Effector memory CD4-positive, alpha-beta T cell (primary cell): ENCODE data around the gene CACHD1.
"Not testable (repeated sequence)": the region's sequence is repeated elsewhere in the genome, so short reads cannot be mapped to it uniquely, and the experiment has no call there.

Experiments
- DNase-seq, 3 donors: peaks; one replicate each; pipeline ENCODE4 v3.0.0-alpha.2; 2020
- H3K27ac ChIP-seq: 2 replicates; pipeline ENCODE4 v1.7.0; 2013; ENCODE audit warnings: mild to moderate bottlenecking, low read length, moderate library complexity; ENCODE audit not compliant: insufficient read depth, poor library complexity, severe bottlenecking
- H3K27me3 ChIP-seq: replicated peaks from 2 replicates; pipeline ENCODE4 v1.7.0; 2013; ENCODE audit warnings: mild to moderate bottlenecking, low read length; ENCODE audit not compliant: insufficient read depth, control insufficient read depth, poor library complexity, severe bottlenecking
- H3K36me3 ChIP-seq: 2 replicates; pipeline ENCODE4 v1.7.0; 2013; ENCODE audit warnings: mild to moderate bottlenecking, low read length, moderate library complexity; ENCODE audit not compliant: control insufficient read depth, insufficient read depth
- H3K4me1 ChIP-seq: 2 replicates; pipeline ENCODE4 v1.7.0; 2013; ENCODE audit warnings: low read length, mild to moderate bottlenecking; ENCODE audit not compliant: control insufficient read depth, insufficient read depth, poor library complexity, severe bottlenecking
- H3K4me3 ChIP-seq: 2 replicates; pipeline ENCODE4 v1.7.0; 2013; ENCODE audit warnings: low read length, low read depth, mild to moderate bottlenecking; ENCODE audit not compliant: insufficient read depth, poor library complexity, severe bottlenecking
- H3K9me3 ChIP-seq: 2 replicates; pipeline ENCODE4 v1.7.0; 2013; ENCODE audit warnings: mild to moderate bottlenecking, low read length, moderate library complexity; ENCODE audit not compliant: control insufficient read depth

Gene CACHD1

DNA sequence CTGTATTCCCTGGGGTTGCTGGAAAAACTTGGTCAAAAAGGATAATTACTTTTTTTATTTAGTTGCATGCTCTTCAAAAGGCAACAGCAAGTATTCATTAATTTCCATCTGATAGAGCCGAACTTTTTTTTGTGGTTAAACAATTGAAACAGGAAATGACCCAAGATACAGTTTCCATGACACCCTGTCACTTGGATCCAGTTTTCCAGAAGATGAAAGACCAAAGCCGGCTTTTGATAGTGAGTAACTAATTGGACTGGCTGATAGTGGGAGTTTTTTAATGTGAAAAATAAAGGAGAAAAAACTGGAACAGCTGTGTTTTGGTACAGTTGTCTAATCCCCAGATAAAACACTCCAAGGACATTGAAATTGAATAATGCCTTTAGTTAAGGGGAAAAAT lies 33.0 kb downstream of the CACHD1 start:
- no peak overlapping the region for H3K27ac ChIP-seq
- no peak for DNase-seq
- no peaks in the 10 kb centered on the region for H3K9me3 ChIP-seq
- H3K4me3 ChIP-seq = no peak overlapping the region
- H3K27me3 ChIP-seq = no peaks in the 10 kb centered on the region
- no peaks in the 10 kb centered on the region for H3K4me1 ChIP-seq
- no peaks in the 10 kb centered on the region for H3K36me3 ChIP-seq

DNA sequence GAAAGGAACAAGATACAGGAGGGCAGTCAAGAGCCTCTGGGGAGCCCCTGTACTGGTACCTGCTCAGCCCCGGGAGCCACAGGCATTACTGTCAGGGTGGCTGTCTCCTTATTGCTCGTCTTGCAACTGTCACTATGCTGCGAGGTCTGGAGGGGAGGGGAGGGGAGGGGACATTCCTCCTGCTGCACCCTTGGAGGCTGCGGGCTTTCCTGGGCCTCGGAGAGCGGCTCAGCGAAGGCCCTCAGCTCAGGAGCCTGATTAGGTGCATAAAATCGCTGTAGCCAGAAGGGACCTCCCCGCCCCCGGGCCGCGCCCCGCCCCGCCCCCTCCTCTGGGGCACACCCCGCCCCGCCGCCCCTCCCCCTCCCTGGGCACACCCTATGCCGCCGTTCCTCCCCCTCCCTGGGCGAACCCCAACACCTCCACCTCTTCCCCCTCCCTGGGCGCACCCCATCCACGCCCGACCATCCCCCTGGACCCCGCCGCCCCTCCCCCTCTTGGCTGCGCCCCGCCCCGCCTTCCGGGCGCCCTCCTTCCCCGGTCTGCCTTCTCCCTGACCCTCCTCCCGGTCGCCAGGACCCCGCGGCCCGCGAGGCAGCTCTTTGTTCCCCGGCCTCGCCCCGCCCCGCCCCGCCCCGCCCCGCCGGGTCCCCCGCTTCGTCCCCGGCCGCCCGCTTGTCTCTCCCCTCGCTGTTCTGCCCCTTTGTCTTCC lies 35.5 kb downstream of the CACHD1 start:
- peak in 1 of 3 donors; percentile 6 for DNase-seq
- Histone ChIP-seq H3K36me3 (no peaks in the 10 kb centered on the region), H3K27me3 (no peaks in the 10 kb centered on the region), H3K27ac (no peak overlapping the region), H3K9me3 (no peaks in the 10 kb centered on the region), H3K4me1 (no peaks in the 10 kb centered on the region), H3K4me3 (peak overlapping the region; percentile 9)

GRCh38 chr1:64505944-64506655 lies 36.2 kb downstream of the CACHD1 start:
- Histone ChIP-seq H3K27me3 (no peaks in the 10 kb centered on the region), H3K4me3 (peak overlapping the region; percentile 19), H3K36me3 (no peaks in the 10 kb centered on the region), H3K4me1 (no peaks in the 10 kb centered on the region), H3K9me3 (no peaks in the 10 kb centered on the region), H3K27ac (no peak overlapping the region)
- DNase-seq = no peak

DNA sequence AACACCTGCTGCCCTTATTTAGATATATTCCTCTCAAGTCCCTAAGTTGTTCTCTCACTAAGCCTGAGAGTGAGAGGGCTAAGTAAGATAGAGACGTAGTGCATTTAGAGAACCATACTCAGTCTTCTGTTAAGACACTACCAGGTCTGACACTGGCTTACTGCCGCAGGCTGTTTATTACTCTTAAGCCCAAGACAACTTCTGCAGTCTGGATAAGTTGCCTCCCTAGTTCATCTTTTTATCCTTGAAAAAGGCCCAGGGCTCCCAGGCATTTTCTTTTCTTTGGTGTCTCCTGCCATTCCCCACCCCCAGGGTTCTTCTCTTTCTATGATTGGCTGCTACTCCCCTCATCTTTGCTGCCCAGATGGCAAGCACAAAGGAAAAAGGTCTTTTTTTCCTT lies 38.7 kb downstream of the CACHD1 start:
- Histone ChIP-seq H3K27me3 (no peaks in the 10 kb centered on the region), H3K36me3 (no peaks in the 10 kb centered on the region), H3K4me3 (no peak overlapping the region), H3K4me1 (no peaks in the 10 kb centered on the region), H3K27ac (no peak overlapping the region), H3K9me3 (no peaks in the 10 kb centered on the region)
- DNase-seq = no peak

- Histone ChIP-seq H3K4me3 (no peak overlapping the region), H3K36me3 (no peaks in the 10 kb centered on the region), H3K27ac (no peak overlapping the region), H3K9me3 (no peaks in the 10 kb centered on the region), H3K4me1 (no peaks in the 10 kb centered on the region), H3K27me3 (no peaks in the 10 kb centered on the region)
- no peak for DNase-seq
These were observed 41.1 kb downstream of the CACHD1 start for GRCh38 chr1:64511044-64511443.

- not testable (repeated sequence) for H3K4me3 ChIP-seq, H3K9me3 ChIP-seq, H3K36me3 ChIP-seq, H3K4me1 ChIP-seq, H3K27me3 ChIP-seq, H3K27ac ChIP-seq, DNase-seq
These were observed 42.3 kb downstream of the CACHD1 start for GRCh38 chr1:64512206-64512605.

- no peaks in the 10 kb centered on the region for H3K36me3 ChIP-seq
- no peaks in the 10 kb centered on the region for H3K9me3 ChIP-seq
- H3K27me3 ChIP-seq = no peaks in the 10 kb centered on the region
- no peak overlapping the region for H3K27ac ChIP-seq
- H3K4me1 ChIP-seq = no peaks in the 10 kb centered on the region
- no peak for DNase-seq
- no peak overlapping the region for H3K4me3 ChIP-seq
These were observed 43.6 kb downstream of the CACHD1 start for GRCh38 chr1:64513545-64513944.

- H3K9me3 ChIP-seq = no peaks in the 10 kb centered on the region
- no peaks in the 10 kb centered on the region for H3K36me3 ChIP-seq
- no peak overlapping the region for H3K4me3 ChIP-seq
- H3K27me3 ChIP-seq = no peaks in the 10 kb centered on the region
- H3K27ac ChIP-seq = no peak overlapping the region
- H3K4me1 ChIP-seq = no peaks in the 10 kb centered on the region
- DNase-seq = no peak
These were observed 44.4 kb downstream of the CACHD1 start for GRCh38 chr1:64514197-64514765.

DNA sequence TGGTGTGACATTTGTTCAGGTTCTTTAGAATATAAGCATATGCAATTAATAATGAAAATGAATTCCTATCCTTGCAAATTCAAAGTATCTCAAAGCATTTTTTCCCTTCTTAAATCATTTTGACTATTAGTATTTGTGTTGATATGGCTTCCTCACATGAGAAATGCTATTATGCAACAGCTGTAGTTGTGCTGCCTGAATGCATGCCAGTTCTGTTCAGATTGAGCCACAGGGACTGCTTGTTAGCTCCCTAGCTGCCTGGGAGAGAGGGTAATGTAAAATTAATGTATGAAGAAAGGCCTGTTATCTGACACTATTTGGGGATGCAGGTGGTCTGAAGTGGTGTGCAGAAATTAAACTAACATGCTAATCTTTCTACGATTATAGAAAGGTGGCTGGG lies 45.5 kb downstream of the CACHD1 start:
- H3K36me3 ChIP-seq = no peaks in the 10 kb centered on the region
- H3K27ac ChIP-seq = no peak overlapping the region
- no peaks in the 10 kb centered on the region for H3K4me1 ChIP-seq
- no peaks in the 10 kb centered on the region for H3K9me3 ChIP-seq
- DNase-seq = no peak
- no peaks in the 10 kb centered on the region for H3K27me3 ChIP-seq
- no peak overlapping the region for H3K4me3 ChIP-seq

DNA sequence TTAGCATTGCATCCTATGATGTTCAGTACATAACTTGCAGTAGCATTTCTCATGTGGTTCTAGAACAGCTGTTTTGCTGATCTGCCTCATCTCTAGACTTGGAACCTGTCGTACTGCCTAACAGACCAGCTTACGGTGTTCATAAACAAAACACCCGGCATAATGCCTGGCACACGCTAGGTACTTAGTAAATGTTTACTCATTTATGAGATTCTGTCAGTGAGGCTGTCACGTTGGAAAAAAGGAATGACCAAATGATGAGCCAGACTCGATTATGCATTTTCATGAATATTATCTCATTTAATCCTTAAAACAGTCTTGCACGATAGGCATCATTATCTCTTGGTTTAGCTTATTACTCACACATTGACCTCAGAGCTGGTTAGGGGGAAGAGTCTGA lies 46.4 kb downstream of the CACHD1 start:
- DNase-seq = no peak
- H3K27ac ChIP-seq = no peak overlapping the region

More for the DNA sequence above, 46.4 kb downstream of the CACHD1 start:
- Histone ChIP-seq H3K36me3 (no peaks in the 10 kb centered on the region), H3K9me3 (no peaks in the 10 kb centered on the region), H3K4me3 (no peak overlapping the region), H3K27me3 (no peaks in the 10 kb centered on the region), H3K4me1 (no peaks in the 10 kb centered on the region)
